Panc1 (cell line): ENCODE results near the gene CDK5. TPM values are rescaled to one million over a fixed set of nuclear protein-coding genes. Genes with fewer than 3 reads are reported as not detected.

ENCODE experiments used
- ATAC-seq: fragments of 200-7000 bp; cut with Tn5 transposase; 2 replicates; pipeline ENCODE4 v1.9.1; 2020; ENCODE audit warnings: mild to moderate bottlenecking, moderate library complexity
- BruUV-seq: library from RNA; stranded (reverse); fragments of 400-500 nt; replicated peaks from 2 replicates; lab custom pipeline; 2021; lab: Mats Ljungman, UMichigan
- CTCF ChIA-PET: fragments of 300-600 bp; sonication (Branson Sonifier 250); formaldehyde crosslinking; loops from one replicate; lab custom pipeline; 2022; ENCODE audit warnings: antibody characterized with exemption; lab: Charles Lee
- POLR2A ChIA-PET: fragments of 300-600 bp; sonication (Branson Sonifier 250); formaldehyde crosslinking; loops from one replicate; lab custom pipeline; 2022; ENCODE audit warnings: antibody characterized with exemption; lab: Charles Lee
- DNase-seq: peaks from one replicate; pipeline ENCODE4 v3.0.0-alpha.2; 2010; ENCODE audit warnings: low read depth, low spot score
- H3K27ac ChIP-seq: 2 replicates; pipeline ENCODE4 v1.5.1; 2011; ENCODE audit warnings: mild to moderate bottlenecking, low read length, inconsistent platforms
- H3K27me3 ChIP-seq: fragments of 200-500 bp; sonication (Bioruptor generic); 2 replicates; pipeline ENCODE4 v1.6.0; 2014; ENCODE audit warnings: low read length, inconsistent platforms; ENCODE audit not compliant: control insufficient read depth, insufficient read depth
- H3K36me3 ChIP-seq: fragments of 200-500 bp; sonication (Bioruptor generic); 2 replicates; pipeline ENCODE4 v1.5.1; 2014; ENCODE audit warnings: inconsistent platforms, mild to moderate bottlenecking, low read length, moderate library complexity; ENCODE audit not compliant: control insufficient read depth, insufficient read depth
- H3K4me1 ChIP-seq: 2 replicates; pipeline ENCODE4 v1.5.1; 2011; ENCODE audit warnings: inconsistent platforms, mild to moderate bottlenecking, low read length, moderate library complexity; ENCODE audit not compliant: control insufficient read depth, insufficient read depth
- H3K4me3 ChIP-seq, 2 experiments: 2 replicates each; pipeline ENCODE4 v1.5.1; 2011 to 2012; ENCODE audit warnings: low read depth in 2 of 2, low read length in 2 of 2, mild to moderate bottlenecking in 2 of 2, inconsistent platforms in 1 of 2, moderate library complexity in 1 of 2
- H3K9me3 ChIP-seq: fragments of 200-500 bp; sonication (Bioruptor generic); 2 replicates; pipeline ENCODE4 v1.5.1; 2014; ENCODE audit warnings: low read depth, mild to moderate bottlenecking, inconsistent platforms, low read length, moderate library complexity; ENCODE audit not compliant: control insufficient read depth, insufficient read depth
- POLR2AphosphoS5 ChIP-seq: IDR thresholded peaks from 2 replicates; pipeline ENCODE4 v1.6.1; 2012; ENCODE audit warnings: mild to moderate bottlenecking, low read depth, low read length, moderate library complexity
- SIN3A ChIP-seq: IDR thresholded peaks from 2 replicates; pipeline ENCODE4 v1.6.1; 2012; ENCODE audit warnings: low read depth, mild to moderate bottlenecking, low read length, moderate library complexity, borderline replicate concordance; ENCODE audit not compliant: insufficient read depth
- TCF7L2 ChIP-seq: IDR thresholded peaks from 2 replicates; pipeline ENCODE4 v1.6.1; 2011; ENCODE audit warnings: mild to moderate bottlenecking, low read depth, low read length, inconsistent platforms
- in situ Hi-C: cut with HindIII; loops from 2 replicates; pipeline ENCODE4 v1.10.0; 2016; ENCODE audit warnings: low sequenced_read_pairs, low pct_unique_long_range_greater_than_20kb
- intact Hi-C: fragments of 100-400 bp; cut with micrococcal nuclease; formaldehyde crosslinking; loops from one replicate; pipeline ENCODE4 v1.10.0; 2022; ENCODE audit not compliant: unreplicated experiment
- total RNA-seq: library from RNA; stranded (reverse); gene quantifications from one replicate; pipeline ENCODE4 v1.2.1, GENCODE V29; 2021; ENCODE audit not compliant: unreplicated experiment
- TF ChIP-seq, protein P1 (sequence below): fragments of 450-650 bp; IDR thresholded peaks from 2 replicates; pipeline ENCODE4 v1.5.1; 2017; ENCODE audit warnings: mild to moderate bottlenecking
- TF ChIP-seq, protein P2 (sequence below), 2 experiments: IDR thresholded peaks; 2 replicates each; pipeline ENCODE4 v1.6.1; 2011 to 2012; ENCODE audit warnings: low read depth in 2 of 2, control low read depth in 1 of 2, low read length in 1 of 2, mild to moderate bottlenecking in 1 of 2, moderate library complexity in 1 of 2; ENCODE audit not compliant: insufficient read depth in 1 of 2

Gene CDK5
- total RNA-seq, 1 experiment from 2014 or later, result 25.6 TPM

DNA sequence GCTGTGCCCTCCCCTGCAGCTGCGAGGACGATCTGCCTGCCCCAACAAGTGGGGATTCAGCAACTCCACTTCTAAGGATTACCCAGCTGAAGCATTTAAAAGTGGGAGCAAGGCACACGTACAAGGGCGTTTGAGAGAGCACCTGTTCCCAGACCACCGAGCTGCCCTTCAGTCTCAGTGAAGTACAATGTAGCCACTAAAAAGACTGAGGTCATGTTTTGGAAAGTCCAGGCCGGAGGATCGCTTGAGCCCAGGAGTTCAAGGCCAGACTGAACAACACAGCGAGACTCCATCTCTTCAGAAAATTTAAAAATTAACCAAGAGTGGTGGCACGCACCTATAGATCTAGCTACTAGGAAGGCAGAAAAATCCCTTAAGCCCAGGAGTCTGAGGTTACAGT, 52.1 kb downstream of the CDK5 start:
- in situ Hi-C loops (no loop called here), intact Hi-C loops (no loop called here)
- BruUV-seq, result no TSS peak
- Histone ChIP-seq H3K9me3 (no peaks in the 10 kb centered on the region), H3K4me1 (peaks cover 26% of the 10 kb centered on the region), H3K27me3 (no peaks in the 10 kb centered on the region), H3K27ac (no peak overlapping the region), H3K36me3 (no peaks in the 10 kb centered on the region), H3K4me3 (no peak overlapping the region)
- no peak for ATAC-seq
- DNase-seq, result no peak
- ChIA-PET CTCF (interaction anchor here (1.1 to 1.6 kb wide), 2 partner anchors 13 to 30 kb away, joined by 3 to 5 read pairs; no protein-coding TSS in a partner anchor), POLR2A (interaction anchor here (0.6 kb wide), 1 partner anchor 57 kb away, joined by 3 read pairs; no protein-coding TSS in a partner anchor)
- TF ChIP-seq TCF7L2 (no peak), POLR2AphosphoS5 (no peak), SIN3A (no peak)
- TF ChIP-seq, protein P1, sequence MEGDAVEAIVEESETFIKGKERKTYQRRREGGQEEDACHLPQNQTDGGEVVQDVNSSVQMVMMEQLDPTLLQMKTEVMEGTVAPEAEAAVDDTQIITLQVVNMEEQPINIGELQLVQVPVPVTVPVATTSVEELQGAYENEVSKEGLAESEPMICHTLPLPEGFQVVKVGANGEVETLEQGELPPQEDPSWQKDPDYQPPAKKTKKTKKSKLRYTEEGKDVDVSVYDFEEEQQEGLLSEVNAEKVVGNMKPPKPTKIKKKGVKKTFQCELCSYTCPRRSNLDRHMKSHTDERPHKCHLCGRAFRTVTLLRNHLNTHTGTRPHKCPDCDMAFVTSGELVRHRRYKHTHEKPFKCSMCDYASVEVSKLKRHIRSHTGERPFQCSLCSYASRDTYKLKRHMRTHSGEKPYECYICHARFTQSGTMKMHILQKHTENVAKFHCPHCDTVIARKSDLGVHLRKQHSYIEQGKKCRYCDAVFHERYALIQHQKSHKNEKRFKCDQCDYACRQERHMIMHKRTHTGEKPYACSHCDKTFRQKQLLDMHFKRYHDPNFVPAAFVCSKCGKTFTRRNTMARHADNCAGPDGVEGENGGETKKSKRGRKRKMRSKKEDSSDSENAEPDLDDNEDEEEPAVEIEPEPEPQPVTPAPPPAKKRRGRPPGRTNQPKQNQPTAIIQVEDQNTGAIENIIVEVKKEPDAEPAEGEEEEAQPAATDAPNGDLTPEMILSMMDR, result no peak
- TF ChIP-seq, protein P2, sequence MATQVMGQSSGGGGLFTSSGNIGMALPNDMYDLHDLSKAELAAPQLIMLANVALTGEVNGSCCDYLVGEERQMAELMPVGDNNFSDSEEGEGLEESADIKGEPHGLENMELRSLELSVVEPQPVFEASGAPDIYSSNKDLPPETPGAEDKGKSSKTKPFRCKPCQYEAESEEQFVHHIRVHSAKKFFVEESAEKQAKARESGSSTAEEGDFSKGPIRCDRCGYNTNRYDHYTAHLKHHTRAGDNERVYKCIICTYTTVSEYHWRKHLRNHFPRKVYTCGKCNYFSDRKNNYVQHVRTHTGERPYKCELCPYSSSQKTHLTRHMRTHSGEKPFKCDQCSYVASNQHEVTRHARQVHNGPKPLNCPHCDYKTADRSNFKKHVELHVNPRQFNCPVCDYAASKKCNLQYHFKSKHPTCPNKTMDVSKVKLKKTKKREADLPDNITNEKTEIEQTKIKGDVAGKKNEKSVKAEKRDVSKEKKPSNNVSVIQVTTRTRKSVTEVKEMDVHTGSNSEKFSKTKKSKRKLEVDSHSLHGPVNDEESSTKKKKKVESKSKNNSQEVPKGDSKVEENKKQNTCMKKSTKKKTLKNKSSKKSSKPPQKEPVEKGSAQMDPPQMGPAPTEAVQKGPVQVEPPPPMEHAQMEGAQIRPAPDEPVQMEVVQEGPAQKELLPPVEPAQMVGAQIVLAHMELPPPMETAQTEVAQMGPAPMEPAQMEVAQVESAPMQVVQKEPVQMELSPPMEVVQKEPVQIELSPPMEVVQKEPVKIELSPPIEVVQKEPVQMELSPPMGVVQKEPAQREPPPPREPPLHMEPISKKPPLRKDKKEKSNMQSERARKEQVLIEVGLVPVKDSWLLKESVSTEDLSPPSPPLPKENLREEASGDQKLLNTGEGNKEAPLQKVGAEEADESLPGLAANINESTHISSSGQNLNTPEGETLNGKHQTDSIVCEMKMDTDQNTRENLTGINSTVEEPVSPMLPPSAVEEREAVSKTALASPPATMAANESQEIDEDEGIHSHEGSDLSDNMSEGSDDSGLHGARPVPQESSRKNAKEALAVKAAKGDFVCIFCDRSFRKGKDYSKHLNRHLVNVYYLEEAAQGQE (IDR thresholded peaks at IDR 0.05; ENCODE audit: insufficient read depth in 1 of 2, low read depth in 2 of 2, low read length in 1 of 2), result no peak

Other genes starting within 250 kb of the CDK5 start
- 0.15 TPM for gene AOC1, start 205.4 kb downstream of the CDK5 start, total RNA-seq
- 1.8 TPM for gene KCNH2, start 79.6 kb downstream of the CDK5 start, total RNA-seq
- 3.1 TPM for gene NOS3, start 66.9 kb downstream of the CDK5 start, total RNA-seq
- 0.98 TPM for gene ATG9B, start 33.4 kb downstream of the CDK5 start, total RNA-seq
- gene ABCB8, start 29.4 kb downstream of the CDK5 start, total RNA-seq, result 49.8 TPM
- 1.3 TPM for gene ASIC3, start 9.4 kb downstream of the CDK5 start, total RNA-seq
- 580 TPM for gene SLC4A2, start 1.7 kb upstream of the CDK5 start, total RNA-seq
- 95.0 TPM for gene FASTK, start 22.9 kb upstream of the CDK5 start, total RNA-seq
- gene TMUB1, start 25.6 kb upstream of the CDK5 start, total RNA-seq, result 112 TPM
- gene AGAP3, start 28.6 kb upstream of the CDK5 start, total RNA-seq, result 103 TPM
- gene GBX1, start 109.8 kb upstream of the CDK5 start, total RNA-seq, result not detected
- not detected for gene ASB10, start 129.4 kb upstream of the CDK5 start, total RNA-seq
- not detected for gene H2BK1, start 152.6 kb upstream of the CDK5 start, total RNA-seq
- gene ABCF2, start 169.3 kb upstream of the CDK5 start, total RNA-seq, result 64.4 TPM
- 44.9 TPM for gene CHPF2, start 174.6 kb upstream of the CDK5 start, total RNA-seq
- gene SMARCD3, start 190.8 kb upstream of the CDK5 start, total RNA-seq, result 27.8 TPM